Thyroid gland (tissue), 4 donors: ENCODE measurements around the gene TCP11.

Experiments
- POLR2A ChIP-seq, 2 donors: fragments of 450-650 bp; IDR thresholded peaks; one replicate each; pipeline ENCODE4 v1.6.1; 2017; ENCODE audit warnings: antibody characterized with exemption in 2 of 2, mild to moderate bottlenecking in 2 of 2, moderate library complexity in 1 of 2
- TF ChIP-seq, protein P1 (sequence below), 6 experiments: fragments of 200-600 bp in 3 of 6; fragments of 450-650 bp in 3 of 6; sonication (generic) in 3 of 6; IDR thresholded peaks; one replicate each; pipeline ENCODE4 v1.5.1; 2016 to 2019; ENCODE audit warnings: antibody characterized with exemption in 6 of 6, mild to moderate bottlenecking in 2 of 6, inconsistent platforms in 1 of 6, moderate library complexity in 1 of 6

GRCh38 chr6:35068206-35068605, 72.9 kb downstream of the TCP11 start:
- TF ChIP-seq POLR2A (IDR thresholded peaks at IDR 0.05) = no peak
- TF ChIP-seq, protein P1, sequence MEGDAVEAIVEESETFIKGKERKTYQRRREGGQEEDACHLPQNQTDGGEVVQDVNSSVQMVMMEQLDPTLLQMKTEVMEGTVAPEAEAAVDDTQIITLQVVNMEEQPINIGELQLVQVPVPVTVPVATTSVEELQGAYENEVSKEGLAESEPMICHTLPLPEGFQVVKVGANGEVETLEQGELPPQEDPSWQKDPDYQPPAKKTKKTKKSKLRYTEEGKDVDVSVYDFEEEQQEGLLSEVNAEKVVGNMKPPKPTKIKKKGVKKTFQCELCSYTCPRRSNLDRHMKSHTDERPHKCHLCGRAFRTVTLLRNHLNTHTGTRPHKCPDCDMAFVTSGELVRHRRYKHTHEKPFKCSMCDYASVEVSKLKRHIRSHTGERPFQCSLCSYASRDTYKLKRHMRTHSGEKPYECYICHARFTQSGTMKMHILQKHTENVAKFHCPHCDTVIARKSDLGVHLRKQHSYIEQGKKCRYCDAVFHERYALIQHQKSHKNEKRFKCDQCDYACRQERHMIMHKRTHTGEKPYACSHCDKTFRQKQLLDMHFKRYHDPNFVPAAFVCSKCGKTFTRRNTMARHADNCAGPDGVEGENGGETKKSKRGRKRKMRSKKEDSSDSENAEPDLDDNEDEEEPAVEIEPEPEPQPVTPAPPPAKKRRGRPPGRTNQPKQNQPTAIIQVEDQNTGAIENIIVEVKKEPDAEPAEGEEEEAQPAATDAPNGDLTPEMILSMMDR (IDR thresholded peaks at IDR 0.05) = no peak
